ELR (cell line): Measurements from ENCODE around the gene TMC3.
"Not testable (repeated sequence)": the region's sequence is repeated elsewhere in the genome, so short reads cannot be mapped to it uniquely, and the experiment has no call there.

Source experiments
- DNase-seq: peaks from one replicate; pipeline ENCODE4 v3.0.0-alpha.2; 2015; ENCODE audit warnings: low read depth

Gene TMC3

DNA sequence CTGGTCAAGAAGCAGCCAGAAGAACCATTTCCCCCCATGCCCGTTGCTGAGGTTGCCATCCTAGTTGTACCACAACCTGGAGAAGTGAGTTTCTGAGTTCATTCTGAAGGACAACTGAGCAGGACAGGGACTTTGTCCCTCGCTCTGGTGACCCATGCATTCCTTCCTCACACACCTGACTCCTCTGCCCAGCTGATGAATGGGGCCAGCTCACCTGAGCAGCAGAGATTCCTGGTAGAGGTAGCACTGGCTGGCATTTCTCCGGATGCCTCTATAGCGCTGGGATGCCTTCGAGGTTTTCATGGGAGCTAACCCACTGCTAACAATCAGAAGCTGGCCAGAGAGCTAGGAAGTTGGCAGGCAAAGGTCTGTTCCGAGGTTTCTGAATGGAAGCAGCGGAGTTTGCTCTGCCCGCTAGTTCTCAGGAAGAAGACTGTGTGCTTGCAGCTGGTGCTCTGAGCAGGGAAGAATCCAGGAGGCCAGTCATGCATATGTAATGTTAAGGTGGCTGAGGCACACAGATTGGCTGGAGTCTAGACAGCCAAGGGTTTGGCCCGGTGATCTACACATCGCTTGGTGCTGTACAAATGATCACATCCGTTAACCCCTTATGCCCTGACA lies at the start of gene TMC3:
Gene TMC3, minus strand, starts transcription at position 439 of the 621 bp plus-strand sequence. Its CDS starts 136 bp downstream, at position 303.
- no peak for DNase-seq

DNA sequence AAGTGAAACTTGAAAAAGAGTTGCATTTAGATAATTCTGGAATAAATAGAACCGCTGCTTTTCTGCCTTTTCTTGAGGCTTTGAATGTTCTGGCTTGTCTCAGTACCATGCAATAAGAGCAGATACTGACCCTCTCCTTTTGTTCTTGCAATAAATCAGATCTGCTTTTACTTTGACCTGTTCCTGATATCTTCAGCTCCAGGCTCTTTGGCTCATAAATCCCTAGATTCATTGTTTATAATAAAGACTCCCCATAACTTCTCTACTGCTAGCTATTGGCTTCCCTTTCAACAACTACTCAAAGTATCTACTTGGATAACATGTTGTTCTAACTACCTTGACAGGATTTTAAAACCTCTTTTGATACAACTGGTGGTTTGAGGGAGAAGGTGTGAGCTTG lies 47.4 kb upstream of the TMC3 start:
- no peak for DNase-seq

DNA sequence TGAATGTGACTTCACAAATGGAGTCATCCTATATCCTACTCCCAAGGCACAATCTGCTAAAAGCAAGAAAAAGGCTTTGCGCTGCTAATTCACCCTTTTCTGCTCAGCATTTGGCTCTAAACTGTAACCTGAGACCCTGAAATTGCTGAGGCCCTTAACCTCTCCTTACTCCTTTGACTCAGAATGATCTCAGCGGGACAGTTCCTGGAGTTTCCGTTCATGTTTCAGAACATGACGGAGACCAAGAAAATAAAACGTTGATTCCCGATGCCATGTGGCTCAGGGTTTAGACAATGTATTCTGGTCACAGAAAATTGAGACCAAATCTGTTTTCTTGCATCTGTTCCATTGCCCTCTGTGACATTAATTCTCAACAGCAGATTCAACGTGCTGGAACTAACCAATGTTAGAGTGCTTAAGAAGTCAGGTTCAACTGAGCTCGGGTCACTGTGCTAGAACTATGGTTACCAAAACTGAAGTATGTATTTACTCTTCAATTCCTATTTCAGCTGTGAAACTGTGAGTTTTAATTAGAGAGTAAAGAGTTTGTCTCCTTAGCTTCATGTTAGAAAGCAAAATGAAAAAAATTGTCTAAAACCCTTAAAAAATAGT lies 45.4 kb upstream of the TMC3 start:
- peak; percentile 24 for DNase-seq

DNA sequence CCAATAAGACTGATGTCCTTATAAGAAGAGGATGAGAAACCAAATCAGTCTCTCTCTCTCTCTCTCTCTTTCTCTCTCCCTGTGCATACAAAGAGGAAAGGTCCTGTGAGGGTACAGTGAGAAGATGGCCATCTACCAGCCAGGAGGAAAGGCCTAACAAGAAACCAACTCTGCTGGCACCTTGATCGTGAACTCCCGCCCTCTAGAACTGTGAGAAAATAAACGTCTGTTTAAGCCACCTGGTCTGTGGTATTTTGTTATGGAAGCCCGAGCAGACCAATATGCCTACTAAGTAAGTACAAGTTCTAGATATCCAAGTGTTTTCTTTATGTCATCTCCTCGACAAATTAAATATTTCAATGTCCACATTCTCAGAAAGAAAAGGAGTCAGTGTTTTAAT lies 44.9 kb upstream of the TMC3 start:
- no peak for DNase-seq

DNA sequence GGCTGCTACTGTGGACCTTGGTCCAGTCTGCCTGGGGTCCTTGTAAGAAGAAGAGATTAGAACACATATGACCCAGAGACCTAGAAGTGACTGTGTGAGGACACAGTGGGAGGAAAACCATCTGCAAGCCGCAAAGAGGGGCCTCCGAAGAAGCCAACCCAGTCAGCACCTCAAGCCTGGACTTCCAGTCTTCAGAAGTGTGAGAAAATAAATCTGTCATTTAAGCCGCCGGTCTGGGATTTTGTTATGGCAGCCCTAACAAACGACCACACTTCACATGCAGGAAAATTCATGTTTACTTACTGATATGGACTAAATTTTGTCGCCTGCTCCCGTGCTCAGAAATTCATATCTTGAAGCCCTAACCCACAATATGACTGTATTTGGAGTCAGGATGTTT lies 44.4 kb upstream of the TMC3 start:
- no peak for DNase-seq

DNA sequence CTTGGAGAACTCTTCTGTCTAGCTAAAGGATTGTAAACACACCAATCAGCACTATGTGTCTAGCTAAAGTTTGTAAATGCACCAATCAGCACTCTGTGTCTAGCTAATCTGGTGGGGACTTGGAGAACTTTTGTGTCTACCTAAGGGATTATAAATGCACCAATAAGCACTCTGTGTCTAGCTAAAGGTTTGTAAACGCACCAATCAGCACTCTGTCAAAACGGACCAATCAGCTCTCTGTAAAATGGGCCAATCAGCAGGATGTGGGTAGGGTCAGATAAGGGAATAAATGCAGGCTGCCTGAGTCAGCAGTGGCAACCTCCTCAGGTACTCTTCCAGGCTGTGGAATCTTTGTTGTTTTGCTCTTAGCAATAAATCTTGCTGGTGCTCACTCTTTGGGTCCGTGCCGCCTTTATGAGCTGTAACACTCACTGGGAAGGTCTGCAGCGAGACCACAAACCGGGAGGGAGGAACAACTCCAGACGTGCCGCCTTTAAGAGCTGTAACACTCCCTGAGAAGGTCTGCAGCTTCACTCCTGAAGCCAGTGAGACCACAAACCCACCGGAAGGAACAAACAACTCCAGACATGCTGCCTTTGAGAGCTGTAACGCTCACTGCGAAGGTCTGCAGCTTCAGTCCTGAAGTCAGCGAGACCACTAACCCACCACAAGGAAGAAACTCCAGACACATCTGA lies 40.4 kb upstream of the TMC3 start:
- not testable (repeated sequence) for DNase-seq

DNA sequence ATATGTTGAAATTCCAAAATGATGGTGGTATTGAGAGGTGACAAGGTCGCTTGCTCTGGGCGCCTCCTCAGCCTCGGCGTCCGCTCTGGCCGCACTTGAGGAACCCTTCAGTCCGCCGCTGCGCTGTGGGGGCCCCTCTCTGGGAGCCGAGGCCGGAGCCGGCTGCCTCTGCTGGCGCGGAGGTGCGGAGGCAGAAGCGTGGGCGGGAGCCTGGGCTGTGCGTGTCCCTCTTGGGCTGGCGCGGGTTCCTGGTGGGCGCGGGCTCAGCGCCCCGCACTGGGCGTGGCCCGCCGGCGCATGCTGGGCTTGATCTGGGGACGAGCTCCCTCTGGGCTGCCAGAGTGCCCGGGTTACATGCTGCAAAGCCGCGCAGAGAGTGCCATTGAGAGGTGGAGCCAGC lies 39.8 kb upstream of the TMC3 start:
- no peak for DNase-seq

DNA sequence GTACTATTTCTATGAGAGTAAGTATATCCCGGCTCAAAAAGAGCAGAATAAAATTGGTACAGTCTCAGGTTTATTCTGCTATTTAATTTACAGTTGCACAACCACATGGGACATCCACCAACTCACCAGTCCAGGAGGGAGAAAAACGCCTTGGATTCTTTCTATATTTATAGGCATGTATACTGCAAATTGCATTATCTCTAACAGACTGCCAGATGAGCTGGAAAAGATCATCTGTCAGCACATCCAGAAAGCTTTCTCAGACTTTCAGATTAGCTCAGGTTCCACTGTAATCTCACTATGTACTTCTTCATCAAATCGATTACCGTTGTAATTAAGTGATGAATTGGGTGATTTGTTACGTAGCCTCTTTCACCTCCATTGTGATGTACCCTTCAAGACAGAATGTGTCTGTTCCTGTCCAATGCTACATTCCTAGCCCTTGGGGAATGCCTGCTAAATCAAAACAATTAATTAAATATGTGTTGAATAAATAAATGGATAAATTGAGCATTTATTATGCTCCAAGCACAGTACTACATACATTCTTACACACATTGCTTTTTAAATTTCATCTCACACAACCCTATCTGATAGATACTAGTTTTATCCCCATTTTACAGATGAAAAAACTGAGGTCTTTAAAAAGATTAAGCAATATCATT lies 38.1 kb upstream of the TMC3 start:
- DNase-seq = no peak

DNA sequence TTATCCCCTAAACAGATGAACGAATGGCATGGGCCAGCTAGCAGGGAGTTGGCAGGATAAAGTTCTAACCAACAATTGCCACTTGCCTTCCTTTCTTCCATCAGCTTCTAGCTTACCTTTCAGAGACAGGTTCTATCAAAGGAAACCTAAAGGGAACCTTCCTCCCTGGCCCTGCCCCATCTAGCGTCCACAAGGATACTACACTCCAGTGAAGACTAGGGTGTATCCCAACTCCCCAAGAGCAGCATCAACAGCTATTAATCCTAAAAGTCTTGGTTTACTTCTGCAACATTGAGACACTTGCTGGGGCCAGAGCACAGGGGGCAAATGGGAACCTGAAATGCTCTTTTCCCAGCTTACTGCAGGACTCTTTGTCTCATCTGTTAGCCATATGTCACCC lies 37.0 kb upstream of the TMC3 start:
- peak; percentile 7 for DNase-seq

DNA sequence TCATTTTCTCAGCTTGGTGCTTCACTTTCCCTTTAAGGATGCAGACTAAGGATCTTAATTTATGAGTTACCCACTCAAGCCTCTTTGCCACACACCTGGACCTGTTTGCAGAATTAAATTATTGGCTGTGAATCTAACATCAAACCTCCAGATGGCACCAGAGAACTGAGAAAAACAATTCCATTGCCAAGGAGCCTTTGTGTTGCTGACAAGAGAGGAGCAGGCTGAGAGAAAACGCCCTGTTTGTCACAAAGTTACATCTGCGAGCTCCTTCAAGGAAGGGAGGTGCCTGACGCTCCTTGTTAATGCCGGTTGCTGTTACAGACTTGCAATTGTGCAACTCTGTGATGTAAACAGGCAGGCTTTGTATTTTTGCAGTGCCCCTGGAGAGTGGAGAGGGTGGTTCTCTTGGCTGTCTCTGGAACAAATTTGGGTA lies 36.3 kb upstream of the TMC3 start:
- DNase-seq = peak; percentile 60

DNA sequence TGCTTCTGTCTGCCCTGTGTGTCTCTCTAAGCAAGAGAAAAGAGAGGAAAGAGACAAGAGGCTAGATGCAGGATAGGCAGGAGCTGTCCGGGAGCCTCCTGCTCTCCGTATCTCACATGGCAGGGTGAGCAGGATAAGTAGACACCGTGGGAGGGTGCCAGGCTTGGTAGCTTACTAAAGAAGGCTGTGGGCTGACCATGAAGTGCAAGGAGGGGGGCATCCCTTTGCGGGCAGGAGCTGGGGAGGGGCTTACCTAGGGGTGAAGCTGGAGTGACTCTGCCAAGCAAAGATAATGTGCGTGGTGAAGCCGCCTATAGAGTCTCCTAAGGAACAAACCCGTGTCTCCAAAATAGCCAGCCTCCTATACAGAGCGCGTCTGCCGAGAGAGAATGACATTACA lies 33.7 kb upstream of the TMC3 start:
- DNase-seq = no peak

DNA sequence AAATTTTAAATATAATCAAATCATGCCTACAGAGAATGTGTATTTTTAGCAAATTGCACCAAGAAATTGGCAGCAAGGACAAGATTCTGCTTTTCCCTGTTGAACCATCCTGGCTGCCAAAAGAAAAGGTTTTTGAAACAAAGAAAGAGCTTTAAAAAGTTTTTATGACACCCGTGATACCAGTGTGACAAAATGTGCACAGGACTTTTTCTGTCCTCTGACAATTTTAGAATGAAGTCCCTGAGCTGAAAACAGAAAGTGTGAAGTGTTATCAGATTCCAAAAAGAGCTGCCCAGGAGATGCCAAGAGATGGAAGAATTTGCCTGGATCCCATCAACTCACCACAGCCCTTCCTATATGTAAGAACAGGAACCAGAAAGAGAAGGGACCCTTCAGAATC lies 33.2 kb upstream of the TMC3 start:
- DNase-seq = no peak

DNA sequence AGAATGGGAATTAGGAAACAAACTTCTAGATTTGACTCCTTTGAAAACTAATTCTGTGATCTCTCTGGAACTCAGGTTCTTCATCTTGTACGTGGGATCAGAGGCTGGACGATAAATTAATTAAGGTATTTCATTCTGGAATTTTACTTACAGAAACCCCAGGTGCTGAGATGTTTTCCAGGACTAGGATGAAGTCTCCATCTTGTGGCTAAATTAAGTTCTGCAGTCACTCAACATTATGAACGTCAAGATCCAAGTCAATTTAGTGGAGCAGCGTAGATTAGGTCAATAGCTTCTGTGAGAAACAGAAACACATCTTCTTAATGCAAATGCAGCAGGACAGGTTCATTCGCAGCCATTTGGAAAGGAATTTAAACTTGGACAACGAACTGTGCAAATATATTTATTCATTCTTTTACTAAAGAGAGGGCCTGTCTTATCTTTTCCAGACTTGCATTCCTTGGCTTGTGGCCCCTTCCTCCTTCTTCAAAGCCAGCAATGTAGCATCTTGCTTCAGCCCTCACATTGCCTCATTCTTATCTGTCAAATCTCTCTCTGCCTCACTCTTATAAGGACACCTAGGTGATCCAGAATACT lies 26.7 kb upstream of the TMC3 start:
- DNase-seq = peak; percentile 51

DNA sequence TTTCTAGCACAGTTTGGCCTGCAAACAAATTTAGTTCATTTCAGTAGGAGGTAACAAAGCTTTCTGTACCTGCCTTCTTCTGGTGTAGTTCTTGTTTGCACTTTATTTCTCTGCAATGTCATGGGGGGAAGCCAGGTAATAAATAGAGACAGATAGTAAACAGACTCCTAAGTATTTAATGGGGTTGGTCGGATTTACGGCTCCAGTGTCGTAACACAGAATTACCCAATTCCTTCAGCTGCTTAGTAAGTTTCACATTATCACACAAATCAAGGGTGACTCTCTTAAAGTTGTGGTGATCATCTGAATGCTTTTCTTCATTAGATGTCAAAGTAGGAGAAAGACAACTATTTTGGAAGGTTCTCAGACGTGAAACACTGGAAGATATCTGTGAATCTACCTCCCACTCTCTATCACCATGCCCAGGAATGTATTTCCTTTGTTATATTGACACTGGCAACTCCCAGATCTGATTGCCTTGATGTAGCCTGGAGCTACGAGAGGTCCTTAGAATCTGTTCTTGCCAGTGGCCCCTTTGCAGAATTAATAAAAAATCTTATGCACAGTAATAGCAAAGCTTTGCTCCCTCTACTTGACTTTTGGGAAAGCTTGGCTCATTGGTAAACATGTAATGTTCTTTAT lies 25.0 kb upstream of the TMC3 start:
- no peak for DNase-seq

DNA sequence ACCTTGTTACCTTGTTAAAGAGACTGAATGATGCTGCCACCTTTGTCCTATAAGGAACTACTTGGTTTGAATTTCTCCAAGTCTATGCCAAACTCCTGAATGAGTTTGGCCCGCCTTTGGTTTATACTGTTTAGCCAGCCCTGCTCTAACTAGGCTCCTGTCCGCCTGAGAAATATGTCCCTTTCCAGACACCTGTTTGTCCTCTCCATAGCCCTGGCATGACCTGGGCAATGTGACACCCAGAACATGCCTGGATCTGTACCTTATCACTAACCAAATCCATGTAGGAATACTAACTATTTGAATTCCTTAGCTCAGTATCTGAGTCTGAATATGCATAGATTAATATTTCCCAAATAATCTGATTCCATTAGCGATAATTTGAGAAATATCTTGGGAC lies 24.4 kb upstream of the TMC3 start:
- DNase-seq = no peak

DNA sequence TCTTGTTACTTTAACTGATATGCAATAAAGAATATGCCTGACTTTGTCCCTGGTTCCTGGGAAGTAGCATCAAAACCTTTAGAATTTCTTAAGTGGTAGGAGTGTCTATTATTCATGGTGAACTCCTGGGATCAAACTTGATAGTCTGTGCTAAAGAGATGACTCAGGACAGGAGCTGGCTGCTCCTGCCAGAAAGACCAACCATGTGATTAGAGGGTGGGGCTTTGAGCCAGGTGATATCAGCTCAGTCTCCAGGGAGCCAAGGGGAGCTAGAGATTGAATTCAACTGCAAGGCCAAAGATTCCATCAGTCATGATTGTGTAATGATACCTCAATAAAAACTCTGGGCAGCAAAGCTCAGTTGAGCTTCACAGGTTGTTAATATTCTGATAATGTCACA lies 20.6 kb upstream of the TMC3 start:
- DNase-seq = no peak

DNA sequence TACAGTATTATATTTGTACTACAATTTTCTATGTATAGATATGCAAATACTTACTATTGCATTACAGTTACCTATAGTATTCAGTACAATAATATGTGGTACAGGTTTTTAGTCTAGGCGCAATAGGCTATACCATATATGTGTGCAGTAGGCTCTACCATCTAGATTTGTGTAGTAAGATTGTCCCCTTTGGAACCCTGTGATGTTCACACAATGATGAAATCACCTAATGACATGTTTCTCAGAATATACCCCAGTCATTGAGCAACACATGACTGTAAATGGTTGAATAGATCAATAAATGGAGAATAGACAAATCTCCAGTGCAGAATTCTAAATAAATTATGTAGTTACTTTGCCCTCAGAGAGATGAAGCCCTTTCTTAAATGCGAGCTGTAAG lies 17.6 kb upstream of the TMC3 start:
- no peak for DNase-seq

DNA sequence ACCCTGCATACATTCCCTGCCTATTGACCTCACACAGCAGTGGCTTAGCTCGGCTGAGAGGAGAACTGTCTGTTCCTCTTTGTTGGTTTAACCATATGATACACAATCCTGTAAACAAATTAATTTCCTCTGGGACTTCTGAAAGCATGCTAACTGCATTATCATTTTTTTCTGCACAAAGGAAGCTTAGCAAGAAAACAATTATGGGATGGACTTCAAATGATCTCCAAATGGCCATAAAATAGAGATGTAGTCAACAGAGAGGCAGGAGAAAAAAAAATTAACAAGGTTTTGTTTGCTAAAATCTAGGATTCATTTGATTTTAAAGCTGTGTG lies 14.4 kb upstream of the TMC3 start:
- DNase-seq = no peak

DNA sequence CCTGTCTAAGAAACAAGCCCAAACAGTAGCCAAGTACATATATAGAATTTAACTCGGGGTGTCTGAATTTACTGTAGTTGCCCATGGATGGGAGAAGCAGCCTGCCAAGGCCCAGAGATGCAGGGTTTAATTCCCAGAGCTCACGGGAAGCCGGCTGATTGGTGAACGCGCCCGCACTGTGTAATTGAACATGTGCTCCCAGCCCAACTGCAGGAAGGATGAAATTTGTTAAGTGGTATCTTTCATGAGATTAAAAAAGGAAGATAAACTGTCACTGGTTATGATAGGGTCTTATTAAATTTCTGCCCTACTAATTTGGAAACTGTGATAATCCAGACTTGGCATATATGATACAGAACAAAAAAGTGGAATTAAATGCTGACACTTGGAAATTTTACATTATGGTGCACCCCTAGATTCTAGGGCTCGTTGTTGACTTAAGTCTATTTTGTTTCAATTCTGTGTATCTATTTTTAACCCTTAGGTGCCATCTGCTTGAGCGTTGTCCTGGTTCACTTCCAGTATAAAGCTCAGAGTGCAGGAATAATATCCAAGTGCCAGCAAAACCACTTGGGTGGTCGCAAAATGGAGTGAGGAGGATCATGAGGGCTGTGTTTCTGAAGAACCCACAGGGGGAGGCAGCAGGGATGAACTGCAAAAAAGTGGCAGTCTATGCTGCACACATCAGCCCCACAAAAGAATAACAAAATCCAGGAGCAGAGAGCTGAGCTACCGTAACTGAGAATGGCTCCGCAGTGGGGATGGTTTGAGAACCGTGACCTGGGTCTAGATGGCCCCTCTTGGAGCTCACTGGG lies 13.8 kb upstream of the TMC3 start:
- no peak for DNase-seq

DNA sequence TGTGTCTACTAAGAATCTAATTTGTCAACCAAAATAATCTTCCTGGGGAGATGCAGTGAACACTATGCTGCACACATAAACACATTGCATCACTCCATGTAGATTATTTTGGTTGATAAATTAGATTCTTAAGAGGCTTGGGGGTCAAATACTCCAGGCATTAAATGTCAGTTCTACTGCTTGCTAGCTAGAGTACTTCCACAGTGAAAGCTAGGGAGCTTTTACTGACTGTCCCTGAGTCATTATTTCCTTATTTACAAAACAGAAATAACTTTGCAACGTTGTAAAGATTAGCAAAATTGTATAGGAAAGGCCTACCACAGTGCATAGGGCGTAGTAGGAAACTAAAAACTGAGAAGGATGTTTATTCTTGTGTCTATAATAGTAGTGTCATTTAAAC lies 12.9 kb upstream of the TMC3 start:
- peak; percentile 28 for DNase-seq

DNA sequence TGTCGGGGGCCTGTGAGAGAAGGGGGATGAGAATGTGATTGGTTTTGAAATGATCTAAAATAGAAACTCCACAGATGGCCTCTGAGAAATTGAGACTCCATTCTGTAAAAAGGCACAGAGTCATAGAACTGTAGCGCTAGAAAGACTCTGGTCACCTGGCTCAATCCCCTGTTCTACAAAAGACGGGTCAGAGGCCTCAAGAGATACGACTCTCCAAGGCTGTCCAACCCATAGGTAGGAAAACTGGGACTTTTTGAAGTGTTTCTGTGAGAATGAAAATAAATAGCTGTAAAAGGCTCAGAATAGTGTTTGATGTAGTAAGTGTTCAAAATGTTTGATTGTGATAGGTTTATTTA lies 11.7 kb upstream of the TMC3 start:
- no peak for DNase-seq
